Astrocyte of the cerebellum (primary cell): ENCODE measurements around the gene FDCSP.
"Not testable (repeated sequence)": the region's sequence is repeated elsewhere in the genome, so short reads cannot be mapped to it uniquely, and the experiment has no call there.

ENCODE experiments used
- DNase-seq: peaks from one replicate; pipeline ENCODE4 v3.0.0-alpha.2; 2011; ENCODE audit warnings: low read depth
- H3K4me3 ChIP-seq: 2 replicates; pipeline ENCODE4 v1.5.1; 2011; ENCODE audit warnings: mild to moderate bottlenecking, low read depth, low read length, moderate library complexity
- in situ Hi-C: cut with HindIII; loops from 2 replicates; pipeline ENCODE4 v1.10.0; 2017; ENCODE audit warnings: low sequenced_read_pairs
- TF ChIP-seq, protein P1 (sequence below): IDR thresholded peaks from 2 replicates; pipeline ENCODE4 v1.5.1; 2012; ENCODE audit warnings: low read length, low read depth, moderate library complexity, mild to moderate bottlenecking; ENCODE audit errors: missing control alignments

FDCSP gene

DNA sequence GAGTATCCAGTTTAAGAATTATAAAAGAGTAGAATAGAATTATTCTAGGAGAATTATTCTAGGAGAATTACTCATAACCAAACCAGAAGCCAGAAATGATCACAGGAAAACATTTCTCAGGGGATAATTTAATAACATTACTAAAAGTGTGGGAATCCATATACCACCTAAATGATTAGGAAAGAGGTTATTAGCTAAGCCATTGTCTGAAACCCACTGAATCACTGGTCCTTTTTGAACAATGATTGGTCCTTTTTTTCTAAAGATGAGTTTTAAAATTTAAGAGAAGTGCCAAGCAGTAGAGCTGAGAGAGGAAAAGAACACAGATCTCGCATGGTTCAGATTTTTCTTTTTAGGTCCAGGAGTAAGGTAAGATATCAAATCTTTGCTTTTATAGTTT, 30.5 kb upstream of the FDCSP start, which contains the start of gene ODAM:
ODAM (plus strand) TSS at position 301 of the 400 bp plus-strand sequence. CDS start 819 bp downstream, outside the sequence.
- TF ChIP-seq, protein P1, sequence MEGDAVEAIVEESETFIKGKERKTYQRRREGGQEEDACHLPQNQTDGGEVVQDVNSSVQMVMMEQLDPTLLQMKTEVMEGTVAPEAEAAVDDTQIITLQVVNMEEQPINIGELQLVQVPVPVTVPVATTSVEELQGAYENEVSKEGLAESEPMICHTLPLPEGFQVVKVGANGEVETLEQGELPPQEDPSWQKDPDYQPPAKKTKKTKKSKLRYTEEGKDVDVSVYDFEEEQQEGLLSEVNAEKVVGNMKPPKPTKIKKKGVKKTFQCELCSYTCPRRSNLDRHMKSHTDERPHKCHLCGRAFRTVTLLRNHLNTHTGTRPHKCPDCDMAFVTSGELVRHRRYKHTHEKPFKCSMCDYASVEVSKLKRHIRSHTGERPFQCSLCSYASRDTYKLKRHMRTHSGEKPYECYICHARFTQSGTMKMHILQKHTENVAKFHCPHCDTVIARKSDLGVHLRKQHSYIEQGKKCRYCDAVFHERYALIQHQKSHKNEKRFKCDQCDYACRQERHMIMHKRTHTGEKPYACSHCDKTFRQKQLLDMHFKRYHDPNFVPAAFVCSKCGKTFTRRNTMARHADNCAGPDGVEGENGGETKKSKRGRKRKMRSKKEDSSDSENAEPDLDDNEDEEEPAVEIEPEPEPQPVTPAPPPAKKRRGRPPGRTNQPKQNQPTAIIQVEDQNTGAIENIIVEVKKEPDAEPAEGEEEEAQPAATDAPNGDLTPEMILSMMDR: no peak
- no peak for DNase-seq
- in situ Hi-C loops: no loop called here
- no peak within 1 kb of the TSS for H3K4me3 ChIP-seq

DNA sequence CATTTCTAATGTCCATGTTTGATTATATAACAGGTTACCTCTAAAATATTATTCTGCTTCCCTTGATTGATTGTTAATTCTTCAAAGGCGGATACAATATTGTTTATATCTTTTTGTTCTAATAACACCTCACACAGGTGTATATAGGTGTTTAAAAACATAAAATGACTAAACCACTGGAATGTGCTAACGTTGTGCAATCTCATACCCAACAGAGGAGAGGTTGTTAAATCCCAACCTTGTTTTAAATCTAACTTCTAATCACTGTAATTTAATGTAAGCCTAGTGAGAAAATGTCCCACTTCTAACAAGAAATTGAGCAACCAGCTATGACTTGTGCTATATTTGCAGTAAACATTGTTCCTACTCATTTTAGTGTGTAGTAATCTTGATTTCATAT, 29.1 kb upstream of the FDCSP start:
- TF ChIP-seq, protein P1: no peak
- H3K4me3 ChIP-seq: no peak overlapping the region
- in situ Hi-C loops: no loop called here
- DNase-seq: no peak

DNA sequence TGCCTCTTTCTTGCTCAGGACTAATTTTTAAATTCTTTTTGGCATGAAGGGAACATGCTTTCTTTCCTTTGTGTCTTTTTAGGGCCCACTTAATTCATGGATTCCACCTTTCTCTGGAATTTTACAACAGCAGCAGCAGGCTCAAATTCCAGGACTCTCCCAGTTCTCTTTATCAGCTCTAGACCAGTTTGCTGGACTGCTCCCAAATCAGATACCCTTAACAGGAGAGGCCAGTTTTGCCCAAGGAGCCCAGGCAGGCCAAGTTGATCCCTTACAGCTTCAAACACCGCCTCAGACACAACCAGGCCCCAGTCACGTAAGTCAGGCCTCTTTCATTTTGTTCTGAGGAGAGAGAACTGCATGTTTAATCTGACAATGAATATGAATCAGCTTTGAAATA, 28.1 kb upstream of the FDCSP start:
- DNase-seq: no peak
- TF ChIP-seq, protein P1: no peak
- in situ Hi-C loops: no loop called here
- H3K4me3 ChIP-seq: no peak overlapping the region

DNA sequence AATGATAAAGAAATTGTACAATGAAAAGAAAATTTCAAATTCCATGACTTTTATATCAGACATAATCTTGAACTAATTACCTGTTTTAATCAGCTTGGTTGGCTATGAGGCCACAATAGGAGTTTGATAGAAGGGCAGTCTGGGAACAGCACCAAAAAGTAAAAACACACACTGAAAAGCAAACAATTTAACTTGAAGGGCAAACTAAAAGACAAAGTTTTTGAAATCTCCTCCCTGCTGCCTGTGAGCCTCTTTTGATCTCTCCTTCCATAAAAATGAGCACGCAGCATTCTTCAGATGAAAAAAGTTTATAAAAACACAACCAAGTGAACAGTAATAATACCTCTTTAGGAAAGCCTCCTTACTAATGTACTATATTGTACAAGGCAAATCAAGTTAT, 22.3 kb upstream of the FDCSP start:
- TF ChIP-seq, protein P1: no peak
- DNase-seq: no peak
- H3K4me3 ChIP-seq: no peak overlapping the region
- in situ Hi-C loops: no loop called here

DNA sequence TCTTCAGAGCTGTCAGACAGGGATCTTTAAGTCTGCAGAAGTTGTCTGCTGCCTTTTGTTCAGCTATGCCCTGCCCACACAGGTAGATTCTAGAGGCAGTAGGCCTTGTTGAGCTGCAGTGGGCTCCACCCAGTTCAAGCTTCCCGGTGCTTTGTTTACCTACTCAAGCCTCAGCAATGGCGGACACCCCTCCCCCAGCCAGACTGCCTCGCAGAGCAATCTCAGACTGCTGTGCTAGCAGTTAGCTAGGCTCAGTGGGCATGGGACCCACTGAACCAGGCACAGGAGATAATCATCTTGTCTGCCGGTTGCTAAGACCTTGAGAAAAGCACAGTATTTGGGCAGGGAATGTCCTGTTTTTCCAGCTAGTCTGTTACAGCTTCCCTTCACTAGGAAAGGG, 13.2 kb upstream of the FDCSP start:
- DNase-seq, in situ Hi-C loops, H3K4me3 ChIP-seq: not testable (repeated sequence)

DNA sequence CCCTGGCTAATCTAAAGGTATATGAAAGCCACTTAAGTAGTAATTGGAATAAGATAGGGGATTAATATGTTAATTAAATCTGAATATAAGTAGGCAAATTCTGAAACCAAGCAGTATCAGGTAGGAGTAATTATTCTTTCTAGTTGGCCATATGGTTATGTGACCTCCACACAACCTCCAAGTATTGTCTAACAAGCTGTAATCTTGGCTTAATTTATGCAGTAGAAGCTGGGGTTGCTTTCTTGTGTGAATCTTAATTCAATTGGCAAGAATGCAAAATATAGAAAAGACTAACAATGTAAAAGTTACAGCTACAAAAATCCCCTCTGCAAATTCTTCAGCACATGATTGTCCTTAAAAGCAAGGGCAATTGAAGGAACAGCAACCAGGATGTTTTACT, 9.8 kb upstream of the FDCSP start:
- in situ Hi-C loops, H3K4me3 ChIP-seq, DNase-seq: not testable (repeated sequence)

DNA sequence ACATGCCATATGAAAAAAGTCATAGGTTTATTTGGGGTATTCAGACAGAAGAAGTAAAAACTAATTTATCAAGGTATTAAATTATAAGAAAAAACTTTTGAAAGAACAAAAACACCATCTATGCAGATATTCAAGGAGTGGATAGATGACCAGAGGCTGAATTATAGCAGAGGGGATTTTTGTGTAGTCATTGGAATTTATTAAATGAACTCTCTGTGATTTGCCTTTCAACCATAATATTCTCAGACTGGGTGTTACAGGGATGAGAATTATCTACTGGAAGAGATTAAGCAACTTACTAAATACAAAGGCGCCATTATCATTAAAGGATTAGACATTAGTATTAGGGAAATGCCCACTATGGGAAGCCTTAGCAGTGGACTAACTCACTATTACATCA, 9.4 kb upstream of the FDCSP start:
- H3K4me3 ChIP-seq, in situ Hi-C loops, DNase-seq: not testable (repeated sequence)

DNA sequence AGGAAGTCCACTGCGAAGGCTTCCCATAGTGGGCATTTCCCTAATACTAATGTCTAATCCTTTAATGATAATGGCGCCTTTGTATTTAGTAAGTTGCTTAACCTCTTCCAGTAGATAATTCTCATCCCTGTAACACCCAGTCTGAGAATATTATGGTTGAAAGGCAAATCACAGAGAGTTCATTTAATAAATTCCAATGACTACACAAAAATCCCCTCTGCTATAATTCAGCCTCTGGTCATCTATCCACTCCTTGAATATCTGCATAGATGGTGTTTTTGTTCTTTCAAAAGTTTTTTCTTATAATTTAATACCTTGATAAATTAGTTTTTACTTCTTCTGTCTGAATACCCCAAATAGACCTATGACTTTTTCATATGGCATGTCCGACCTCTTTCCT, 4.5 kb upstream of the FDCSP start:
- in situ Hi-C loops, H3K4me3 ChIP-seq: not testable (repeated sequence)

DNA sequence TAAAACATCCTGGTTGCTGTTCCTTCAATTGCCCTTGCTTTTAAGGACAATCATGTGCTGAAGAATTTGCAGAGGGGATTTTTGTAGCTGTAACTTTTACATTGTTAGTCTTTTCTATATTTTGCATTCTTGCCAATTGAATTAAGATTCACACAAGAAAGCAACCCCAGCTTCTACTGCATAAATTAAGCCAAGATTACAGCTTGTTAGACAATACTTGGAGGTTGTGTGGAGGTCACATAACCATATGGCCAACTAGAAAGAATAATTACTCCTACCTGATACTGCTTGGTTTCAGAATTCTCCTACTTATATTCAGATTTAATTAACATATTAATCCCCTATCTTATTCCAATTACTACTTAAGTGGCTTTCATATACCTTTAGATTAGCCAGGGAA, 4.1 kb upstream of the FDCSP start:
- DNase-seq, in situ Hi-C loops, H3K4me3 ChIP-seq: not testable (repeated sequence)

More for the DNA sequence above, 4.5 kb upstream of the FDCSP start:
- DNase-seq: not testable (repeated sequence)

DNA sequence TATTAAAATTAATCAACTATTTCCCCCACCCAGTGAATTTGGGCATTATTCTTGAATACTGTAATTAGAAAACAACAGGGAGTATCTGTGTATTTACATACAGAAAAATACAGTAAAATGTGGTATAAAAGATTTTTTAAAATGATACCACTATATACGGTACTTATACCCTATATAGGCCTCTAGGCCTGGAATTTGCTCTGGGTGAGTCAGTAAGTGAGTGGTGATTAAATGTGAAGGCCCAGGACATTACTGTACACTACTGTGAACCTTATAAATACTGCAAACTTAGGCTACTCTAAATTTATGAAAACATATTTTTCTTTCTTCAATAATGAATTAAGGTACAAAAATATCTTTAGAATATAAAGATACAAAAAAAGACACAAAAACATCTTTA, 10.2 kb downstream of the FDCSP start:
- in situ Hi-C loops: no loop called here
- H3K4me3 ChIP-seq: no peak overlapping the region
- no peak for DNase-seq
- TF ChIP-seq, protein P1: no peak
